Inflammatory macrophage (primary cell): ENCODE measurements around the gene TUB.

Experiments
- DNase-seq, 2 donors: peaks; one replicate each; pipeline ENCODE4 v3.0.0-alpha.2; 2020 to 2022
- total RNA-seq, 18 experiments: gene quantifications; one replicate each; lab custom pipeline; 2026; ENCODE audit warnings: mixed read lengths in 6 of 18, inconsistent platforms in 2 of 18; lab: John Stamatoyannopoulos, UW

Gene TUB
- 0 to 0.49 (median 0.06) reads per million in 18 experiments for total RNA-seq

- DNase-seq = no peak
These were observed at the start of gene TUB for GRCh38 chr11:8080674-8081590. Gene TUB (plus strand): TSS chr11:8081211. CDS start chr11:8081511, 300 bp downstream.

GRCh38 chr11:8031248-8032115, 49.5 kb upstream of the TUB start:
- DNase-seq = no peak

- no peak for DNase-seq
These were observed 48.9 kb upstream of the TUB start for GRCh38 chr11:8032122-8032521.

- DNase-seq = no peak
These were observed 48.3 kb upstream of the TUB start for GRCh38 chr11:8032576-8033304.

GRCh38 chr11:8033305-8034105, 47.5 kb upstream of the TUB start:
- peak; percentile 26 to 50 for DNase-seq

- no peak for DNase-seq
These were observed 46.9 kb upstream of the TUB start for GRCh38 chr11:8034106-8034585.

- DNase-seq = no peak
These were observed 46.3 kb upstream of the TUB start for GRCh38 chr11:8034604-8035190.

- no peak for DNase-seq
These were observed 45.7 kb upstream of the TUB start for GRCh38 chr11:8035200-8035855.

GRCh38 chr11:8036002-8036802, 44.8 kb upstream of the TUB start:
- peak; percentile 26 for DNase-seq

- no peak for DNase-seq
These were observed 44.0 kb upstream of the TUB start for GRCh38 chr11:8036986-8037385.

- no peak for DNase-seq
These were observed 42.6 kb upstream of the TUB start for GRCh38 chr11:8038393-8038792.

GRCh38 chr11:8038811-8039529, 42.0 kb upstream of the TUB start:
- DNase-seq = no peak

GRCh38 chr11:8039530-8040260, 41.3 kb upstream of the TUB start:
- DNase-seq = no peak

- no peak for DNase-seq
These were observed 40.6 kb upstream of the TUB start for GRCh38 chr11:8040261-8040920.

GRCh38 chr11:8040921-8041285, 40.1 kb upstream of the TUB start:
- DNase-seq = no peak

GRCh38 chr11:8041576-8041975, 39.4 kb upstream of the TUB start:
- DNase-seq = no peak

GRCh38 chr11:8043756-8044155, 37.3 kb upstream of the TUB start:
- DNase-seq = no peak

- DNase-seq = no peak
These were observed 35.2 kb upstream of the TUB start for GRCh38 chr11:8045839-8046238.
